Dendritic cell treated with granulocyte-macrophage colony-stimulating factor and Interleukin-4, amounts not matched to agents 40 ng/mL and 50 ng/mL, for 4 days (primary cell): Measurements from ENCODE around the gene KCNAB2.

Experiments used
- H3K27ac Mint-ChIP-seq: one replicate; pipeline ENCODE4 v1.8.0; 2022; ENCODE audit warnings: mild to moderate bottlenecking, mixed read lengths
- H3K27me3 Mint-ChIP-seq: one replicate; pipeline ENCODE4 v1.8.0; 2022; ENCODE audit warnings: mild to moderate bottlenecking, mixed read lengths
- H3K36me3 Mint-ChIP-seq: one replicate; pipeline ENCODE4 v1.8.0; 2022; ENCODE audit warnings: low read depth, mixed read lengths
- H3K4me1 Mint-ChIP-seq: one replicate; pipeline ENCODE4 v1.8.0; 2022; ENCODE audit warnings: low read depth, mixed read lengths
- H3K4me3 Mint-ChIP-seq: one replicate; pipeline ENCODE4 v1.8.0; 2022; ENCODE audit warnings: mild to moderate bottlenecking, moderate library complexity, mixed read lengths
- H3K9me3 Mint-ChIP-seq: one replicate; pipeline ENCODE4 v1.8.0; 2022; ENCODE audit warnings: mixed read lengths
- intact Hi-C: fragments of 100-400 bp; cut with micrococcal nuclease; formaldehyde crosslinking; loops from one replicate; pipeline ENCODE4 v1.15.0; 2022

Gene KCNAB2

GRCh38 chr1:6117624-6118023, 71.9 kb downstream of the KCNAB2 start:
- no peak overlapping the region for H3K27ac Mint-ChIP-seq
- H3K4me1 Mint-ChIP-seq = peaks cover 10% of the 10 kb centered on the region
- H3K36me3 Mint-ChIP-seq = no peaks in the 10 kb centered on the region
- intact Hi-C loops = no loop called here
- no peak overlapping the region for H3K4me3 Mint-ChIP-seq
- peaks cover 8% of the 10 kb centered on the region for H3K9me3 Mint-ChIP-seq
- H3K27me3 Mint-ChIP-seq = peaks cover 14% of the 10 kb centered on the region

- Mint-ChIP-seq H3K9me3 (peaks cover 8% of the 10 kb centered on the region), H3K4me3 (no peak overlapping the region), H3K4me1 (peaks cover 18% of the 10 kb centered on the region), H3K27ac (no peak overlapping the region), H3K36me3 (no peaks in the 10 kb centered on the region), H3K27me3 (peaks cover 9% of the 10 kb centered on the region)
- intact Hi-C loops = no loop called here
Observed at GRCh38 chr1:6118415-6118814, 72.7 kb downstream of the KCNAB2 start.

DNA sequence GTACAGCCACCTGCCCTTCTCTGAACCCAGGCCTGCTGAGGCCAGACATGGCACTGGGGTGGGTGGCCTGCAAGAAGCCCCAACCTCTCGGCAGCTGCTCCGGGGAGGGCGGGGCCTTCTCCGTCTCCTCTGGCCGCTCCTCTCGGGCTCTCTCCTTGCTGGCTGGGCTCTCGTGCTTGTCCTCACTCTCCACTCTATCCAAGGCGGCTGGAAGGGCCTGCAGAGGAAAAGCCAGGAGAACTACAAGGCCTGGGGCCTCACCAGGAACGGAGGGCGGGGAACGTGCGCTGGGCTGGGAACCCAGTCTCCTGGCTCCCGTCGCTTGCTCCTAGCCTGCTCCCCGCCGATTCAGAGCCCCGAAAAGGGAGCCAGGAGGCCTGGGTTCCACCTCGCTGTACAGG, 75.3 kb downstream of the KCNAB2 start:
- Mint-ChIP-seq H3K4me1 (peaks cover 18% of the 10 kb centered on the region), H3K36me3 (no peaks in the 10 kb centered on the region), H3K27ac (no peak overlapping the region), H3K4me3 (no peak overlapping the region), H3K27me3 (peaks cover 15% of the 10 kb centered on the region), H3K9me3 (peaks cover 8% of the 10 kb centered on the region)
- intact Hi-C loops = no loop called here

DNA sequence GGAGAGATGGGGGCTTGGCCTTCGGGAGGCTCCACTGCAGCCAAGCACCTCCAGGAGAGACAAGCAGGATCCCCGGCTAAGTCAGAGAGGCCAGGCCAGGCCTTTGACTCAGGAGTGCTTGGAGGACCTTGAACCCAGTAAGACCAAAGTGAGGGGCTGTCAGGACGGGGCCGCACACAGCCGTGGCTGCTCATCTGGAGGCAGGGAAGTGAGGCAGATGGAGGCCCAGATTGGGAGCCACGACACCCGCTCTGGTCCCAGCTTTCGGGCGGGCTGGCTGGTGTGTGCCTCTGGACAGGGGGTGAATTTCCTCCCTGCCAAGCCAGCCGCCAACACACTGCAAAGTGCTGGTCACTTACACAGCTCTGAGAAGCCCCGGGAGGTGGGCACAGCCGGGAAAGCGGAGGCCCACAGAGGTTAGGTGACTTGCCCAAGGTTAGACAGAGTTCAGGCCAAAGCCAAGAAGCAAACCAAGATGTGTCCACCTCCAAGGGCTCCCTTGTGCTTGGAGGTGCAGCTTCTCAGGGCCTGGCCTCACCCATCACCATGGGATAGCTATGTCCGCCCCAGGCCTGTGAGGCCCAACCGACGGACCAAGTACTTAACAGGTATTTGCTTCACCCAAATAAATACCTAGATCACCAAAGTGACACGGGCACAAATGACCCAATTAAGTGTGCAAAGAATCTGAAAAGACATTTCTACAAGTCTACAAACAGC, 76.1 kb downstream of the KCNAB2 start:
- Mint-ChIP-seq H3K9me3 (peaks cover 5% of the 10 kb centered on the region), H3K27me3 (peaks cover 21% of the 10 kb centered on the region), H3K4me3 (no peak overlapping the region), H3K27ac (no peak overlapping the region), H3K36me3 (no peaks in the 10 kb centered on the region), H3K4me1 (peaks cover 17% of the 10 kb centered on the region)
- intact Hi-C loops = loop anchor here (2.0 kb wide), 1 partner anchor 65 kb away; no protein-coding TSS in a partner anchor

DNA sequence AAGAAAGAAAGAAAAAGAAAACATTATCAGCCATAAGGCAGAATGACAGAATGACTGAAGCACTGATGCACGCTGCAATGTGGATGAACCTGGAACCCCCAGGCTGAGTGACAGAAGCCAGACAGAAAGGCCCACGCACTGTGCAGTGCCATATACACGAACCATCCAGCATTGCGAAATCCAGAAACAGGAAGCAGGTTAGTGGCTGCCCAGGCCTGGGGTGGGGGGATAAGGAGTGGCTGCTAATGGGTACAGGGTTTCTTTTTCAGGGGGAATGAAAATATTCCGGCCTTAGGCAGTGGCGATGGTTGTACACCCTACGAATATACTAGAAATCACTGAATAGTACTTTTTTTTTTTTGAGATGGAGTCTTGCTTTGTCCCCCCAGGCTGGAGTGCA, 77.4 kb downstream of the KCNAB2 start:
- H3K36me3 Mint-ChIP-seq = no peaks in the 10 kb centered on the region
- no peaks in the 10 kb centered on the region for H3K9me3 Mint-ChIP-seq
- H3K4me1 Mint-ChIP-seq = peaks cover 25% of the 10 kb centered on the region
- no peak overlapping the region for H3K27ac Mint-ChIP-seq
- H3K4me3 Mint-ChIP-seq = no peak overlapping the region
- intact Hi-C loops = loop anchor here (2.0 kb wide), 1 partner anchor 66 kb away; no protein-coding TSS in a partner anchor
- H3K27me3 Mint-ChIP-seq = peaks cover 24% of the 10 kb centered on the region

GRCh38 chr1:6123816-6124215, 78.1 kb downstream of the KCNAB2 start:
- peaks cover 24% of the 10 kb centered on the region for H3K27me3 Mint-ChIP-seq
- no peaks in the 10 kb centered on the region for H3K36me3 Mint-ChIP-seq
- no peak overlapping the region for H3K4me3 Mint-ChIP-seq
- intact Hi-C loops = loop anchor here (2.0 kb wide), 1 partner anchor 67 kb away; no protein-coding TSS in a partner anchor
- no peaks in the 10 kb centered on the region for H3K9me3 Mint-ChIP-seq
- H3K4me1 Mint-ChIP-seq = peaks cover 25% of the 10 kb centered on the region
- H3K27ac Mint-ChIP-seq = no peak overlapping the region

DNA sequence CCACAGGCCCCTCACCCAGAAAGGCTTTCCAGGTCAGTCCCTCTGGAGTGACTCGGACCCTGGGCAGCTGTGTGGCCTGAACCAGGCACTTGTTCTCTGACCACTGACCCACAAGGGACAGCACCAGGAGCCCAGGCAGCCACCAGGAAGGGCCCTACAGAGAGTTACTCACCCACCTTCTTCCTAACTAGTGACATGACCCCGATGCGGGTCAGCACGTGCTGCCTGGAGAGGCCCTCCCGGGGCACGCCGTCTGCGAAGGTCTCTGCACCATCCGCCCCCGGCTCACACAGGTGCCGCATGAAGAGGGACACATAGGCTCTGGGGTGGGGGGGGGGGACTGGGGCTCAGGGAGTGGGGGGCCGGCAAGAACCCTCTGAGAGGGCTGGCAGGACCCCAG, 78.7 kb downstream of the KCNAB2 start:
- Mint-ChIP-seq H3K27ac (no peak overlapping the region), H3K4me1 (peaks cover 25% of the 10 kb centered on the region), H3K9me3 (no peaks in the 10 kb centered on the region), H3K27me3 (peaks cover 24% of the 10 kb centered on the region), H3K4me3 (no peak overlapping the region), H3K36me3 (no peaks in the 10 kb centered on the region)
- intact Hi-C loops = no loop called here

GRCh38 chr1:6124746-6125365, 79.2 kb downstream of the KCNAB2 start:
- H3K4me1 Mint-ChIP-seq = peaks cover 25% of the 10 kb centered on the region
- H3K27ac Mint-ChIP-seq = no peak overlapping the region
- H3K27me3 Mint-ChIP-seq = peaks cover 24% of the 10 kb centered on the region
- no peak overlapping the region for H3K4me3 Mint-ChIP-seq
- no peaks in the 10 kb centered on the region for H3K9me3 Mint-ChIP-seq
- intact Hi-C loops = no loop called here
- no peaks in the 10 kb centered on the region for H3K36me3 Mint-ChIP-seq

DNA sequence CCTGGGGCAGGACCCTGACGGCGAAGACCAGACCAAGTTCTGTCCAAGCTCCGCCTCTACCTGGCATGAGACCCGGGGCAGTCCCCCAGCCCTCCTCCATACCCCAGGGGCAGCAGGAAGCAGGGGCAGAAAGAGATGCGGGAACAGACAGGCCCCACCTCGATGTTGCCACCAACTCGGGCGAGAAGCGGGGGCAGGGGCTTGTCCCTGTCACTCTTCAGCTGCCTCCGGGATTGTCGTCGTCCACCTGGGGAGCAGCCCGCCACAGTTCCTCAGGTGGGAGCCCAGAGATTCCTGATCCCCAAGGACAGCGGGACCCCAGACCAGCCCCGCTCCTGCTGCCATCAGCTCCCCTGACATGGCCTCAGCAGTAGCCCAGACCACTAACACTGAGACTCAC, 79.7 kb downstream of the KCNAB2 start:
- Mint-ChIP-seq H3K27me3 (peaks cover 24% of the 10 kb centered on the region), H3K27ac (no peak overlapping the region), H3K4me3 (no peak overlapping the region), H3K36me3 (no peaks in the 10 kb centered on the region), H3K9me3 (no peaks in the 10 kb centered on the region), H3K4me1 (peaks cover 25% of the 10 kb centered on the region)
- intact Hi-C loops = no loop called here

DNA sequence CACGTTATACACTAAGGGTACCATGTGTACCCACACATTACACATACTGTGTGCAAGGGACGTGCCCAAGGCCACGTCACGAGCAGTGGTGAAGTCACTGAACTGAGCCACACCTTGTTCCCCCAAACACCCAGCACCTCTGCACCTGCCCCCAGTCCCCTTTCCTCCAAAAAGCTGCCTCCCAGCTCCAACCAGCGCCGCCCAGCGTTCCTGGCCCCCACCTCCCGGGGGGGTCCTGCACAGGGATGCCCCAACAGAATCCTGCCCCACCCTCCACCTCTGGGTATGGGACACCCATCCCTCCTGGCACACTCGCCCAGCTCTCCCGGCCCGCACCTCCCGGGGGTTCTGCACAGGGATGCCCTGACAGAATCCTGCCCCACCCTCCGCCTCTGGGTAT, 80.3 kb downstream of the KCNAB2 start:
- Mint-ChIP-seq H3K27me3 (peaks cover 24% of the 10 kb centered on the region), H3K4me3 (no peak overlapping the region), H3K9me3 (no peaks in the 10 kb centered on the region), H3K27ac (no peak overlapping the region), H3K4me1 (peaks cover 25% of the 10 kb centered on the region), H3K36me3 (no peaks in the 10 kb centered on the region)
- intact Hi-C loops = no loop called here

GRCh38 chr1:6126521-6127067, 80.9 kb downstream of the KCNAB2 start:
- Mint-ChIP-seq H3K4me1 (peaks cover 25% of the 10 kb centered on the region), H3K9me3 (no peaks in the 10 kb centered on the region), H3K36me3 (no peaks in the 10 kb centered on the region), H3K27me3 (peaks cover 21% of the 10 kb centered on the region), H3K27ac (peak overlapping the region; percentile 2), H3K4me3 (no peak overlapping the region)
- intact Hi-C loops = no loop called here

GRCh38 chr1:6127587-6128163, 82.0 kb downstream of the KCNAB2 start:
- Mint-ChIP-seq H3K4me3 (peak overlapping the region; percentile 28), H3K9me3 (peaks cover 7% of the 10 kb centered on the region), H3K27me3 (peaks cover 23% of the 10 kb centered on the region), H3K27ac (peak overlapping the region; percentile 33), H3K36me3 (no peaks in the 10 kb centered on the region), H3K4me1 (peaks cover 20% of the 10 kb centered on the region)
- intact Hi-C loops = no loop called here

DNA sequence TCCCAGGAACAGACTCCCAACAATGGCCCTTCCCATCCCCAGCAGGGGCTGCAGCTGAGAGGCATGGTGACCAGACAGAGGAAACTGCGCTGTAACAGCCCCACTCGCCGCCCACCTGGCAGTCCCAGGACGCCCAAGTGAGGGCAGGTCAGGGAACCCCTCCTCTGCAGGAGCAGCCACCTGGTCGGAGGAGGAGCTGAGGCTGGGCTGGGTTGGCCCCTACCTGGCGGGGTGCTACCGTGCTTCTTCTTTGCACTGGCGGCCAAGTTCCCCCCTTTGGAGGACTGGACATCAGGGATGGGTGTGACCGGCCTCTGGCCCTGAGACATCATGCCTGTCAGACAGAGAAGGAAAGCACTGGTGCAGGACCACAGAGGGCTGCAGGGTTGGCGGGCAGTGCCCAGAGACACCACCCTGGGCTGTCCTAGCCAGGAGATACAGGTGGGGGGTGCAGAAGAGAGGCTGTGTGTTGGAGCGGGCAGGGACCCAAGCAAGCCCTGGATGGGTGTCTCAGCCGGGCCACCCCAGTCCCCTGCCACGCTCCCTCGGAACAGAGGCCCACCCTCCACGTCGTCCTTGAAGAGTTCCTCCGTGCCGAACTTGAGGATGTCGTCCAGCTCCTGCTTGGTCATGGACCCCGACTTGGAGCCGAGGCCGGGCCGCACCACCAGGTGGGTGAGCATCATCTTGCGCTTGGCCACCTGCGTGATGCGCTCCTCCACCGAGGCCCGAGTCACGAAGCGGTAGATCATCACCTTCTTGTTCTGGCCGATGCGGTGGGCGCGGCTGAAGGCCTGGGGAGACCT, 82.8 kb downstream of the KCNAB2 start:
- peaks cover 13% of the 10 kb centered on the region for H3K4me1 Mint-ChIP-seq
- peaks cover 7% of the 10 kb centered on the region for H3K9me3 Mint-ChIP-seq
- H3K27ac Mint-ChIP-seq = no peak overlapping the region
- no peaks in the 10 kb centered on the region for H3K36me3 Mint-ChIP-seq
- intact Hi-C loops = no loop called here
- no peak overlapping the region for H3K4me3 Mint-ChIP-seq
- H3K27me3 Mint-ChIP-seq = peaks cover 23% of the 10 kb centered on the region
